Fibroblast of villous mesenchyme (primary cell): ENCODE data around the gene GPX4. TPM values are rescaled to one million over a fixed set of nuclear protein-coding genes. Genes with fewer than 3 reads are reported as not detected.
A peak's percentile ranks its signal among the peaks of the same experiment; 100 is the strongest.

Experiments used
- DNase-seq: peaks from one replicate; pipeline ENCODE4 v3.0.0-alpha.2; 2010; ENCODE audit warnings: low read depth
- H3K4me3 ChIP-seq: 2 replicates; pipeline ENCODE4 v1.5.1; 2011; ENCODE audit warnings: low read depth, mild to moderate bottlenecking, low read length
- total RNA-seq: library from RNA; depleted of rRNA; stranded (reverse); fragments of >200 nt; gene quantifications from 2 replicates; pipeline ENCODE4 v1.2.3, GENCODE V29; 2012
- TF ChIP-seq, protein P1 (sequence below): IDR thresholded peaks from 2 replicates; pipeline ENCODE4 v1.5.1; 2012; ENCODE audit warnings: low read depth, mild to moderate bottlenecking, low read length; ENCODE audit not compliant: insufficient read depth

GPX4 gene
- total RNA-seq, 1 donor: 254 TPM

DNA sequence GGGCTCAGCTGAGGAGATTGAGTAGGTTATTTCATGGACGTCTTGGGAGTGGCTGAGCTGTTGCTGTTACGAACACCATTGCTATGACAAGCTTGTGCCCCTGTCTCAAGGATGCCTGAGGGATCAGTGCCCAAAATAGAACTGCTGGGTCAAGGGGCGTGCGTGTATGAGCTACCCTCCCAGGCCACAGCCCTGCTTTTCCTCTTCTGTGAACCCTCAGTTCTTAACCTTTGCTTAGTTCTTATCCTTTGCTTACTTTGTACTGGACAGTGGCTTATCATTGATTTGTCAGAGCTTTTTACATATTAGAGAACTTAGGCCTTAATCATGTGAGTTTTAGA is 27.8 kb upstream of the GPX4 start:
- TF ChIP-seq, protein P1, sequence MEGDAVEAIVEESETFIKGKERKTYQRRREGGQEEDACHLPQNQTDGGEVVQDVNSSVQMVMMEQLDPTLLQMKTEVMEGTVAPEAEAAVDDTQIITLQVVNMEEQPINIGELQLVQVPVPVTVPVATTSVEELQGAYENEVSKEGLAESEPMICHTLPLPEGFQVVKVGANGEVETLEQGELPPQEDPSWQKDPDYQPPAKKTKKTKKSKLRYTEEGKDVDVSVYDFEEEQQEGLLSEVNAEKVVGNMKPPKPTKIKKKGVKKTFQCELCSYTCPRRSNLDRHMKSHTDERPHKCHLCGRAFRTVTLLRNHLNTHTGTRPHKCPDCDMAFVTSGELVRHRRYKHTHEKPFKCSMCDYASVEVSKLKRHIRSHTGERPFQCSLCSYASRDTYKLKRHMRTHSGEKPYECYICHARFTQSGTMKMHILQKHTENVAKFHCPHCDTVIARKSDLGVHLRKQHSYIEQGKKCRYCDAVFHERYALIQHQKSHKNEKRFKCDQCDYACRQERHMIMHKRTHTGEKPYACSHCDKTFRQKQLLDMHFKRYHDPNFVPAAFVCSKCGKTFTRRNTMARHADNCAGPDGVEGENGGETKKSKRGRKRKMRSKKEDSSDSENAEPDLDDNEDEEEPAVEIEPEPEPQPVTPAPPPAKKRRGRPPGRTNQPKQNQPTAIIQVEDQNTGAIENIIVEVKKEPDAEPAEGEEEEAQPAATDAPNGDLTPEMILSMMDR: no peak
- no peak overlapping the region for H3K4me3 ChIP-seq
- DNase-seq: peak; percentile 13

DNA sequence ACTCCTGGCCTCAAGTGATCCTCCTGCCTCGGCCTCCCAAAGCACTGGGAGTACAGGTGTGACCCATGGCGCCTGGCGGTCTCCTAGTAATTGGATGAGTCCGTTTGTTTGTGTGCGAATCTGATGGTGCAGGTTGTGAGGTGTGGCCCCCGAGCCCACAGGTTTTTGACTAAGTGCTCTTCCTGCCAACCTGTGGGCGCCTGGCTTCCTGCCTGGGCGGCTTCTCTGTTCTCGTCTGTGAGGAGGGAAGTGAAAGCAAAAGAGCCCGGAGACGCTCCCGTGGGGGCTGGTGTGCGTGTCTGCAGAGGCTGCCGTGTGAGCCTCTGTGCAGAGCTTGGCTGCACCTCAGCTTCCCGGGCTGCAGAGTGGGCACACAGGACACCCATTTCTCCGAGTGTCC is 26.8 kb upstream of the GPX4 start:
- H3K4me3 ChIP-seq: no peak overlapping the region
- TF ChIP-seq, protein P1: no peak
- DNase-seq: no peak

DNA sequence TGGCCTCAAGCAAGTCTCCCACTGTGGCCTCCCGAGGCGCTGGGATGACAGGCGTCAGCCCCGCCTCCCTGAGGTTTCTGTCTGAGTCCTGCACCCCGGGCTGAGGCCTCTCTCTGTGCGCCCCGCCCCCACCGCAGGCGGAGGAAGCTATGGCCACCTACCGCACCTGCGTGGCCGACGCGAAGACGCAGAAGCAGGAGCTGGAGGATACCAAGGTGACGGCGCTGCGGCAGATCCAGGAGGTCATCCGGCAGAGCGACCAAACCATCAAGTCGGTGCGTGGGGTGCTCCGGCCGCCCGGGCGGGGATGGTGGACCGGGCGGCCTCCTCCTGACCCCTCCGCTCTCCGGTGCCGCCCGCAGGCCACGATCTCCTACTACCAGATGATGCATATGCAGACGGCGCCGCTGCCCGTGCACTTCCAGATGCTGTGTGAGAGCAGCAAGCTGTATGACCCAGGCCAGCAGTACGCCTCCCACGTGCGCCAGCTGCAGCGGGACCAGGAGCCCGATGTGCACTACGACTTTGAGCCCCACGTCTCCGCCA is 24.2 kb upstream of the GPX4 start:
- TF ChIP-seq, protein P1: no peak
- H3K4me3 ChIP-seq: no peak overlapping the region
- DNase-seq: no peak

DNA sequence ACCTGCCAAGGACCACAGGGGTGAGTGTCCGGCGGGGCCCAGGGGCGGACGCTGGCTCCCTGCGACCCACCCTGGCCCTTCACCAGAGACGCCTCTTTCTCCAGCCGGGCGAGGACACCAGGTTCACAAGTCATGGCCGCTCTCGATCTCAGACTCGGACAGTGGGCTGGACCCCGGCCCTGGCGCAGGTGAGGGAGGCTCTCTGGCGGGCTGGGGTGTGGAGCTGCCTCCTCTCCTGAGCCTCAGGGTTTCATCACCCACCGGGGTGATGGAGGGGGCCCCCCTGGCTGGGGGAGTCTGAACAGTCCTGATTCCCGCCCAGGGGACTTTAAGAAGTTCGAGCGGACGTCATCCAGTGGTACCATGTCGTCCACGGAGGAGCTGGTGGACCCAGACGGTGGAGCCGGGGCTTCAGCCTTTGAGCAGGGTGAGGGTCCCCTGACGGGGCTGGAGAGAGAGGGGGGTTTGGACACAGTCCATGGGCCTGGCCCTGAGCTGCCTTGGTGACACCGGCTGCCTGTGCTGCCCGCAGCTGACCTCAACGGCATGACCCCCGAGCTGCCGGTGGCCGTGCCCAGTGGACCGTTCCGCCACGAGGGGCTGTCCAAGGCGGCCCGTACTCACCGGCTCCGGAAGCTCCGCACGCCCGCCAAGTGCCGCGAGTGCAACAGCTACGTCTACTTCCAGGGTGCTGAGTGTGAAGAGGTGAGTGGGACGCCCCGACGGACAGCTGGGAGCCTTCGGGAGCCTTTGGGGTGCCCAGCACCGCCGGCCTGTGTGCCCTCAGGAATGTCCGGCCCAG is 23.2 kb upstream of the GPX4 start:
- H3K4me3 ChIP-seq: no peak overlapping the region
- no peak for DNase-seq
- TF ChIP-seq, protein P1: no peak

DNA sequence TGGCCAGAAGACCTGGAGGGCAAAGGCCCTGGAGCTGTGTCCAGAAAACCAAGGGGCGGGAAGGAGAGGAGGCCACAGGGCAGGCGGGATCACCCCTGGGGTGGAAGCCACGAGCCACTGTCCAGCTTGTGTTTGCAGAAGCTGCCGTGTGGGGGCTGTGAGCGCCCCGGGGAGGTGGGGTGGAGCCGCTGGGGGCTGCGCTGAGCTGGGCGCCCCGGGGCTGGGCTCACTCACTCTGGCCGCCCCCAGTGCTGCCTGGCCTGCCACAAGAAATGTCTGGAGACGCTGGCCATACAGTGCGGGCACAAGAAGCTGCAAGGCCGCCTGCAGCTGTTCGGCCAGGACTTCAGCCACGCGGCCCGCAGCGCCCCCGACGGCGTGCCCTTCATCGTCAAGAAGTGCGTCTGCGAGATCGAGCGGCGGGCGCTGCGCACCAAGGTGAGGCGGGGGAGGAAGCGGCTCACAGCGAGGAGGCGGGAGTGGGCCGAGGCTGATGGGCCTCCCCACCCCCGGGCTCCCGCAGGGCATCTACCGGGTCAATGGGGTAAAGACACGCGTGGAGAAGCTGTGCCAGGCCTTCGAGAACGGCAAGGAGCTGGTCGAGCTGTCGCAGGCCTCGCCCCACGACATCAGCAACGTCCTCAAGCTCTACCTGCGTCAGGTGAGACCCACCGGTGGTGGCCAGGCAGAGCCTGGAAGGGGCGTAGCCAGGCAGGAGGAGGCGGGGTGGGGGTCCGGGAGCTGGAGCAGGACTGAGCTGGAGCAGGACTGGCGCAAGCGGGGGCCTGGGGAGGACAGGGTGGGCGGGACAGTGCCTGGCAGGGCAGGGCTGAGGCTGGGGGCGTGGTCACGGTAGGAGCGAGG is 22.3 kb upstream of the GPX4 start:
- DNase-seq: no peak
- TF ChIP-seq, protein P1: no peak
- H3K4me3 ChIP-seq: no peak overlapping the region

DNA sequence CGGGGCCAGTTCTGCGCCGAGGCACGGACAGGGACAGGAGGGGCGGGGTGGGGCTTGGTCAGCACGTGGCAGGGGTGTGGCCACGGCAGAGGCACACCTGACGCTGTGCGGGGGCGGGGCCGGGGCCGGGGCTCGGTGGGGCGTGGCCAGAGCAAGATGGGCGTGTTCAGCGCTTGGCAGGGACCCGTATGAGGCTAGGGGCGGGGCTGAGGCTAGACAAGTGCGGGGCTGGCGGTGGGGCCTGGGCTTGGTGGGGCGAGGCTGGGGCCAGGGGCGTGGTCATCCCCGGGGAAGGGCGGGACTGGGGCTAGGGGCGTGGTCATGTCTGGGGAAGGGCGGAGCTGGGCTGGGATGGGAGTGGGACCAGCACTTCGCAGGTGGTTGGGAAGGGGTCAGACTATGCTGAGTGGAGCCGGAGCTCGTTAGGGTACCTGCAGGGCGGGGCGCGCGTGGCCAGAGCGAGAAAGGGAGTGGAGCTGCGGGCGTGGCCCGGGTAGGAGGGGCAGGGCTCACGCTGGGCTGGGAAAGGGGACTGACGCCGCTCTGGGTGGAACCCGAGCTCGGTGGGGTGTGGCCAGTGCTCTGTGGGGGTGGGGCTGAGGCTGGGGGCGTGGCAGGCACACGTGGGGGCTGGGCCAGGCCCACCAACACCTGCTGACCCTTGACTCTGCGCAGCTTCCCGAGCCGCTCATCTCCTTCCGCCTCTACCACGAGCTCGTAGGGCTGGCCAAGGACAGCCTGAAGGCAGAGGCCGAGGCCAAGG is 21.4 kb upstream of the GPX4 start:
- TF ChIP-seq, protein P1: no peak
- peak overlapping the region; percentile 60 for H3K4me3 ChIP-seq
- DNase-seq: peak; percentile 90
